Measurements from ENCODE around the gene TUBA3D.

DNA sequence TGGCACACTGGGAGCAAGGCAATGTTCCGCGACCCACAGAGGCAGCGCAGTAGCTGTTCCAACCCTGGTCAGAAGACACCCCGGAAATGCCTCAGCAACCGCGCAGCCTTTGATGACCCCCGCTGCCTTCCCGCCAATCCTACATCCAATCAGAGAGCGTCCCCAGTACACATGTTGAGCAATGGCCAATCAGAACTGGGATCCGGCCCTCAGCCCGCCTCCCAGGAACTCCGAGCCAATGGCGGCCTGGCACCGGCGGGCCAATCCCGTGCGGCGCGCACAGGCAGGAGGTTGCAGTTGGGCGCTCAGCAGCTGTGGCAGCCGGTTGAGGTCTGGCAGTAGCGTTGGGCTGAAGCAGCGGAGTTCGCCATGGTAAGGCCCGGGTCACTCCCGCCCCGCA is at the start of gene TUBA3D:
- TF ChIP-seq EP300 (IDR thresholded peaks at IDR 0.05; ENCODE audit: borderline replicate concordance in 1 of 2, low read depth in 1 of 2, low read length in 1 of 2) (no peak), SMC3 (IDR thresholded peaks at IDR 0.05; ENCODE audit: low read depth, low read length) (no peak)
- TF ChIP-seq, protein P1, sequence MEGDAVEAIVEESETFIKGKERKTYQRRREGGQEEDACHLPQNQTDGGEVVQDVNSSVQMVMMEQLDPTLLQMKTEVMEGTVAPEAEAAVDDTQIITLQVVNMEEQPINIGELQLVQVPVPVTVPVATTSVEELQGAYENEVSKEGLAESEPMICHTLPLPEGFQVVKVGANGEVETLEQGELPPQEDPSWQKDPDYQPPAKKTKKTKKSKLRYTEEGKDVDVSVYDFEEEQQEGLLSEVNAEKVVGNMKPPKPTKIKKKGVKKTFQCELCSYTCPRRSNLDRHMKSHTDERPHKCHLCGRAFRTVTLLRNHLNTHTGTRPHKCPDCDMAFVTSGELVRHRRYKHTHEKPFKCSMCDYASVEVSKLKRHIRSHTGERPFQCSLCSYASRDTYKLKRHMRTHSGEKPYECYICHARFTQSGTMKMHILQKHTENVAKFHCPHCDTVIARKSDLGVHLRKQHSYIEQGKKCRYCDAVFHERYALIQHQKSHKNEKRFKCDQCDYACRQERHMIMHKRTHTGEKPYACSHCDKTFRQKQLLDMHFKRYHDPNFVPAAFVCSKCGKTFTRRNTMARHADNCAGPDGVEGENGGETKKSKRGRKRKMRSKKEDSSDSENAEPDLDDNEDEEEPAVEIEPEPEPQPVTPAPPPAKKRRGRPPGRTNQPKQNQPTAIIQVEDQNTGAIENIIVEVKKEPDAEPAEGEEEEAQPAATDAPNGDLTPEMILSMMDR (IDR thresholded peaks at IDR 0.05), result no peak
- TF ChIP-seq, protein P2, sequence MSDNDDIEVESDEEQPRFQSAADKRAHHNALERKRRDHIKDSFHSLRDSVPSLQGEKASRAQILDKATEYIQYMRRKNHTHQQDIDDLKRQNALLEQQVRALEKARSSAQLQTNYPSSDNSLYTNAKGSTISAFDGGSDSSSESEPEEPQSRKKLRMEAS (IDR thresholded peaks at IDR 0.05; ENCODE audit: low read depth), result no peak

Data from SK-N-SH (cell line).